ENCODE data around the gene GBP6.

DNA sequence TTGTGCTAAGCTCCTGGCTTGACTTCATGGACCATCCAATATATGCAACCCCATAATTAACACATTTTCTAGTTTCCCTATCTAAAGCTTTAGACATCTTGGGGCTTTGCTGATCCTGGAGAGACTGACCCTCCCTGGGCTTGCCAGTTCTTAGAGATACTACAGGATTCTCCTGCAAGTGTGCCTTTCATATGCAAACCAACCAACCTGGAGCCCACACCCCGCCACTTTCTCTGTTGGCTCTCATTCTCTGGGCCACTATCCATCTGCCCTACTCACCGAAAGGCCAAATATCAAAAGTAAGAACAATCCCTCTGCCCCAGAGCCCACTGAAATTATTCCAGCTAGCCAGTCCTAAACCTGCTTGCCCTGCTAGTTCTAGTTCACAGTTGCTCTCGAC lies 2.2 kb upstream of the GBP6 start:
- no peak for TF ChIP-seq RFX5 (IDR thresholded peaks at IDR 0.05)
- no peak for TF ChIP-seq KDM5A (IDR thresholded peaks at IDR 0.05)
- TF ChIP-seq, protein P1, sequence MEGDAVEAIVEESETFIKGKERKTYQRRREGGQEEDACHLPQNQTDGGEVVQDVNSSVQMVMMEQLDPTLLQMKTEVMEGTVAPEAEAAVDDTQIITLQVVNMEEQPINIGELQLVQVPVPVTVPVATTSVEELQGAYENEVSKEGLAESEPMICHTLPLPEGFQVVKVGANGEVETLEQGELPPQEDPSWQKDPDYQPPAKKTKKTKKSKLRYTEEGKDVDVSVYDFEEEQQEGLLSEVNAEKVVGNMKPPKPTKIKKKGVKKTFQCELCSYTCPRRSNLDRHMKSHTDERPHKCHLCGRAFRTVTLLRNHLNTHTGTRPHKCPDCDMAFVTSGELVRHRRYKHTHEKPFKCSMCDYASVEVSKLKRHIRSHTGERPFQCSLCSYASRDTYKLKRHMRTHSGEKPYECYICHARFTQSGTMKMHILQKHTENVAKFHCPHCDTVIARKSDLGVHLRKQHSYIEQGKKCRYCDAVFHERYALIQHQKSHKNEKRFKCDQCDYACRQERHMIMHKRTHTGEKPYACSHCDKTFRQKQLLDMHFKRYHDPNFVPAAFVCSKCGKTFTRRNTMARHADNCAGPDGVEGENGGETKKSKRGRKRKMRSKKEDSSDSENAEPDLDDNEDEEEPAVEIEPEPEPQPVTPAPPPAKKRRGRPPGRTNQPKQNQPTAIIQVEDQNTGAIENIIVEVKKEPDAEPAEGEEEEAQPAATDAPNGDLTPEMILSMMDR (IDR thresholded peaks at IDR 0.05) = no peak
- TF ChIP-seq, protein P2, sequence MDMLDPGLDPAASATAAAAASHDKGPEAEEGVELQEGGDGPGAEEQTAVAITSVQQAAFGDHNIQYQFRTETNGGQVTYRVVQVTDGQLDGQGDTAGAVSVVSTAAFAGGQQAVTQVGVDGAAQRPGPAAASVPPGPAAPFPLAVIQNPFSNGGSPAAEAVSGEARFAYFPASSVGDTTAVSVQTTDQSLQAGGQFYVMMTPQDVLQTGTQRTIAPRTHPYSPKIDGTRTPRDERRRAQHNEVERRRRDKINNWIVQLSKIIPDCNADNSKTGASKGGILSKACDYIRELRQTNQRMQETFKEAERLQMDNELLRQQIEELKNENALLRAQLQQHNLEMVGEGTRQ (IDR thresholded peaks at IDR 0.05) = no peak
- no peak for TF ChIP-seq ZFP36 (IDR thresholded peaks at IDR 0.05; ENCODE audit: borderline replicate concordance, partially characterized antibody)
- no peak for TF ChIP-seq FOSB (CRISPR knock-in tag; IDR thresholded peaks at IDR 0.05)
- TF ChIP-seq HDAC2 (IDR thresholded peaks at IDR 0.05) = no peak
- no peak for TF ChIP-seq CEBPB (IDR thresholded peaks at IDR 0.05)
- TF ChIP-seq, protein P3, sequence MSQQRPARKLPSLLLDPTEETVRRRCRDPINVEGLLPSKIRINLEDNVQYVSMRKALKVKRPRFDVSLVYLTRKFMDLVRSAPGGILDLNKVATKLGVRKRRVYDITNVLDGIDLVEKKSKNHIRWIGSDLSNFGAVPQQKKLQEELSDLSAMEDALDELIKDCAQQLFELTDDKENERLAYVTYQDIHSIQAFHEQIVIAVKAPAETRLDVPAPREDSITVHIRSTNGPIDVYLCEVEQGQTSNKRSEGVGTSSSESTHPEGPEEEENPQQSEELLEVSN (IDR thresholded peaks at IDR 0.05; ENCODE audit: borderline replicate concordance, low read depth) = no peak
- TF ChIP-seq CBX2 (IDR thresholded peaks at IDR 0.05; ENCODE audit: borderline replicate concordance, low read depth) = no peak
